NOMO-1 (cell line): ENCODE measurements around the gene IL17RB.

Source experiments
- DNase-seq, 2 experiments: peaks; one replicate each; lab custom pipeline; 2025; ENCODE audit not compliant: unreplicated experiment in 2 of 2; lab: John Stamatoyannopoulos, UW

IL17RB gene, protein sequence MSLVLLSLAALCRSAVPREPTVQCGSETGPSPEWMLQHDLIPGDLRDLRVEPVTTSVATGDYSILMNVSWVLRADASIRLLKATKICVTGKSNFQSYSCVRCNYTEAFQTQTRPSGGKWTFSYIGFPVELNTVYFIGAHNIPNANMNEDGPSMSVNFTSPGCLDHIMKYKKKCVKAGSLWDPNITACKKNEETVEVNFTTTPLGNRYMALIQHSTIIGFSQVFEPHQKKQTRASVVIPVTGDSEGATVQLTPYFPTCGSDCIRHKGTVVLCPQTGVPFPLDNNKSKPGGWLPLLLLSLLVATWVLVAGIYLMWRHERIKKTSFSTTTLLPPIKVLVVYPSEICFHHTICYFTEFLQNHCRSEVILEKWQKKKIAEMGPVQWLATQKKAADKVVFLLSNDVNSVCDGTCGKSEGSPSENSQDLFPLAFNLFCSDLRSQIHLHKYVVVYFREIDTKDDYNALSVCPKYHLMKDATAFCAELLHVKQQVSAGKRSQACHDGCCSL

DNA sequence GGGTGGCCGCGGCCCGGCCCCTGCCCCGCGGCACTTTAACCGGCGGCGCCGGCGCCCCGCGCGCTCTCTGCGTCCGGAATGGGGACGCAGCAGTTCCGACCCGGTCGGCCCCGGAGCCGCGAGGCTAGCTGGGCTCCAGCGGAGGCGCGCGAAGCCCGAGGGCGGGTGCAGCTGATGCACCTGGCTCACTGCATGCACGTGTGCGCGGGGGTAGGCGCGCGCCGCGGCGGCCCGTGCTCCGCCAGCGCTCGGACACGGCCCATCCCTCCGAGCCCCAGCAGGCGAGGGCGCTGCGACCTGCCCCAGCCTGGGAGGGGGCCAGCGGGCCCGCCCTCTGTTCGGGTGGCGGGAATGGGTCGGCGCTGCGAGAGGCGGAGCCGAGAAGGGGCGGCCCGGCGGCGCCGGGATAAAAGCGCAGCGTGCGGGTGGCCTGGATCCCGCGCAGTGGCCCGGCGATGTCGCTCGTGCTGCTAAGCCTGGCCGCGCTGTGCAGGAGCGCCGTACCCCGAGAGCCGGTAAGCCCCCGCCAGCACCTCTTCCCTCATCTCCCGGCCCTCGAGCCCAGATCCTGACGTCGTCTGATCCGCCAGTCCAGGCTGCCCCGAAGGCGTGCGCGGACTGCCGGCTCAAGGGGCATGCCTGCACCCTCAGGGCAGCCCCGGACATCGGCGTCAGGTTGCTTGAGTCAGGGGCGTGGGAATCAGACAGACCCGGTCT is at the start of gene IL17RB, which contains the start of gene CHDH:
Gene IL17RB (plus strand): TSS at position 435 of the 717 bp plus-strand sequence. CDS start 21 bp downstream, at position 456.
Gene CHDH (minus strand): TSS at position 286 of the 717 bp plus-strand sequence. CDS start 22,411 bp downstream, outside the sequence.
- DNase-seq = no peak

GRCh38 chr3:53798144-53798543 is 48.2 kb upstream of the IL17RB start:
- DNase-seq = no peak

GRCh38 chr3:53799338-53799865 is 47.0 kb upstream of the IL17RB start:
- no peak for DNase-seq

DNA sequence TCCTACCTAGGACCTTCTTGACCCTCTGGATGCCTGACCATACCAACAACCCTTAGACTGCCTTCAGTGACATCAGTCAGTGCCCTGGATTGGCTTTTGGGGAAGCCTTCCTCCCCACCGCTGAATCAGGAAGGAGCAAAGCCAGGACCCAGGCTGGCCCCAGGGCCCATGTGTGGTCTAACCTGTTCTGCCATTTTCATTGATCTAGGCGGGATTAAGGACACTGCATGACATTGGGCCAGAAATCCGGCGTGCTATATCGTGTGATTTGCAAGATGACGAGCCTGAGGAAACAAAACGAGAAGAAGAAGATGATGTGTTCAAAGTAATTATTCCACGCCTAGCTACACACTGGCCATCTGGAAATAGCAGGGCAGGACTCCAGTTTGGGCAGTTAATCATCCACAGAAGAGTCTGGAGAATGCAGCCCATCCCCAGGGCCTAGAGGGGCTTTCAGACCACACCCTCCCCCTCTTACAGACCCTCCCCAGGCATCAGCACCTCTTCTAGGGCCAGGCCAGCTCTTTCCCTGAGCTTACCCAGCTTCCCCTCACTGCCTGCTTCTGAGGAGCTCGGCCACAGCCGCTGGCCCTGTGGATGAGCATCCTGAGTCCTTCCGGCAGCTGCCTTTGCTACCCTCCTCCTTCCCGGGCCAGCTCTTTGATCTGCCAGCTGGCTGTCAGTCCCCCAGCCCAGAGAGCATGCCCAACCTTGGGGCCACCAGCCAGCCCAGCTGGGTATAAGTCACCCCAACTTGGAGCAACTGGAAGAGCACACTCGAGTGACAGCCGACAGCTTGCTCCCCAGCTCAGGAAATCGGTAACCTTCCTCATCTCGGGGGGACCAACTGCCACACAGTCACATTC is 46.1 kb upstream of the IL17RB start:
- DNase-seq = no peak

- DNase-seq = no peak
These were observed 45.0 kb upstream of the IL17RB start for GRCh38 chr3:53801319-53801718.

GRCh38 chr3:53802256-53802880 is 44.0 kb upstream of the IL17RB start:
- DNase-seq = no peak

- DNase-seq = no peak
These were observed 43.1 kb upstream of the IL17RB start for GRCh38 chr3:53803124-53803815.

DNA sequence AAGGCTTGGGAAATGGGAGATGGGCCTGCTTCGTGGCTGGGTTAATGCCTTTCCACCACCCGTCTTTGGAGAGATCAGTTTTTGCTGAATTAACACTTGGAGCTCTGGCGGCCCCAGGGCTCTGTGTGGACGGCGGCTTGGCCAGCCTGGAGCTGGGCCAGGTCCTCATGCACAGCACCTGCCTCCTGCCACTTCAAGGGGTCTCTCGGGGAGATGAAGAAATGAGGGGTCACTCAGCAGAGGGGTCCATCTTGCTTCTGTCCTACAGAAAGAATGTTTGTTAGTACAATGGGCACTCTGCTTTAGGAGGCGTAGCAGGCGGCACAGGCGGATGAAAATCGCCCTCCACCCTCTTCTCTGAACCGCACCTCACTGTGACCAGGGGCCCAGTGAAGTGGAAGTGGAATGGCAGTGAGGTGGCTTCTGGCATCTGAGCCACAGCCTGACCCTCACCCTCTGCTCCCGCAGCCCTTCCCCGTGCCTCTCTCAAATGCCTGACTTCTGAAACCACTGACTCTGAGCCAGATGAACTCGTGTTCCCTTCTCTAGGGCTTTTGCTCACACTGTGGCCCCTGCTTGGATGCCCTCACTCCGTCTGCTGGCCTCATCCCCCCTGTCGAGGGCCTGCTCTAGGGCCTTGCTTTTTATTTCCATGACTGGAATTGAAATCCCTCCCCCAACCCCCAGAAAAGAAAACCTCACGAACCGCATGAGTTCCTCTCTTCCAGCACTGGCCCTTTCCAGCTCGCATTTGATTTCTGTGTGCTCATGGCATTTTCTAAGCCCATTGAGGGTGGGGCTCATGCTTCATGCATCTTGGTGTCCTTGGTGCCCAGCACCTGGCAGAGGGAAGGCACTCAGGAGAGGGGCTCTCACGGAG is 42.3 kb upstream of the IL17RB start:
- no peak for DNase-seq

DNA sequence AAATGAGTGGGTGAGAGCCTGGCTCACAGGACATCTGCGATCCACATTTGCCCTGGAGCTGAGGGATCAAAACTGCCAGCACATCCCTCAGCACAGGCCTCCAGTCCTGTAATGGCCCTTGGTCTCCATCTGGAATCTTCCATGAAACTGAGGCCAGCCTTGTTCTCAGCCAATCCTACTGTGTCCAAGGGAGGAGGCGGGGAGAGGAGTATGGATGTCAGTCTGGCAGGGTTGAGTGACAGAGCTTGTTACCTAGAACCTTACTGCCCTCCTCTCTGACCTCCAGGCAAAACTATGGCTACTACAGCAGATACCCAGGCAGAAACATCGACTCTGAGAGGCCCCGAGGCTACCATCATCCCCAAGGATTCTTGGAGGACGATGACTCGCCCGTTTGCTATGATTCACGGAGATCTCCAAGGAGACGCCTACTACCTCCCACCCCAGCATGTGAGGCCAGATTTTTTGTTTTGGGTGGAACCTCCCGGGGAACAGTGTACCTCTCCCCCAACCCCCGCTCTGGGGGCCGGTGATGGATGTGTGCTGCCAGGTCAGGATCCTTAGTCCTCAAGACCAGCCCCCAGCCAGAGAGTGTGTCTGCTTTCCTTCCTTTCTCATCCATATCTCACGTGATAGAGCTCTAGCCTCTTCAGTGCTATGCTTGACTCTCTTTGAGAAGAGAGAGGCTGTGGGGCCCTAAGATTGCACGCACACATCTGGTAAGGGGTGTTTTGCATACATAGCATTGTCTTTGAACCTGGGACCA is 41.5 kb upstream of the IL17RB start:
- no peak for DNase-seq

- DNase-seq = no peak
These were observed 40.8 kb upstream of the IL17RB start for GRCh38 chr3:53805463-53806159.

DNA sequence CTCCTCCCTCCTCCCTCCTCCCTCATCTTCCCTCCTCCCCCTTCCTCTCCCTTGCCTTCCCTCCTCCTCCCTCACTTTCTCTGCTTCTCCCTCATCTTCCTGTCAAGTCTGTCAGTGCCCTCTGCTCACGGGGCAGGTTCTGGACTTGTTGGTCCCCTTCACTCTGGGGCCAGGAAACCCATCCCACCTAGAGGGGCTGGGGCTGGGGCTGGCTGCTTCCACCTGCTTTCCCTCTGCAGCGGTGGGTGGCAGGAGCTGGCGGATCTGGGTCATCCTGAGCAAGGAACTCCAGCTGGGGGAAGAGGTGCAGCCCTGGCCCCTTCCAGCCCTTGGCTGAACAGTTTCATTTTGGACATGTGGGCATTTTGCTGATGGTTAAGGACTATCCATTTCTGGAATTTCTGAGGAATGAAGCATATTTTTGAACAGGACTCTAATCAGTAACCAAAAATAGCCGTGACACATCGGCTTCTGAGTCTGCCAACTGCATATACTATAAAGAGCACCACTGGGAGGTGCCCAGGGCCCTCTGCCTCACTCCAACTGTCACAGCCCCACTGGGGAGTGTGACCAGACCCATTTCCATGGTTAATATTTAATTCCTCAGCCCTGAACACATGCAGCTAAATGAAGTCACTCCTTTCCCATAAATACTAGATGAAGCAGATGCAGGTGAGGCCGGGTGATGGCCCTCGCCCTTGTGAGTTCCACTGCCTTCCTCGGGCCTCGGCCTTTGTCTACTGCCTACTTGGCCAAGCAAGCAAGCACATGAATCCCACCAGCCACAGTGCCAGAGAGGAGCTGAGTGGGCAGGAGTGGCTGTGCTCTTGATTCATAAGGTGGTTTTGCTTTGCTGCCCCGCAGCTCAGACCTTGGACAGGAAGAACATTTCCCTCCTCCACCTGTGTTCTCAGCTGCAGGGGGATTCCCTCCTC is 39.9 kb upstream of the IL17RB start:
- DNase-seq = no peak

DNA sequence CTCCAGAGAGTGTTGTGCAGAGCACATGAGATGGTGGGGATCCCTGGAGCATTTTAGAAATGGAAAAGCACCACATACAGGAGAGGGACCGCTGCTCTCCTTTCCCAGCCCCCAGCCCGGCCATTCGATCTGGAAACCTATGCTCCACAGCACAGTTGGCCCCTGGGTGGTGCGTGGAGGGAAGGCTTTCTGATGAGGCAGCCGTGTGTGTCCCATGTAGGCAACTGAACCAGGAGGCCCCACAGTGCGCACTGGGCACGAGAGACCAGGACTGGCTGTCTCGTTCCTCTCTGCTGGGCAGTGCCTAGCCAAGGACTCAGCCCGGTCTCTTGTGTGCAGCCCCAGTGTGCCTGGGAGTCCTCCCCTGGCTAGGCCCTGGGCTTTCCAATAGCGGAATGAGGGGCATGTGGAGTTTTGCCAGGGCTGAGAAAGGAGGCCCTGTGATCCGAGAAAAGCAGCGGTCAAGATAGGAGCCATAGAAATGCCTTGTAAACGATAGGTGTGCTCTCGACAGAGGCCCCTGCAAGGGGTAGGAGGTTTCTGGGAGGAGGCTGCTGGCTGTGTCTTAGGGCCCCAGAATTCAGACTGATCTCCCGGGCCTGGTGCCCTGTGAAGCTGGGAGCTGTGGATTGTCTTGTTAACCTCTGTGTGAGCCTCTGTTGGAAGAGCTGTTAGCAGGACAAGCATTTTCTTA is 39.1 kb upstream of the IL17RB start:
- DNase-seq = no peak

DNA sequence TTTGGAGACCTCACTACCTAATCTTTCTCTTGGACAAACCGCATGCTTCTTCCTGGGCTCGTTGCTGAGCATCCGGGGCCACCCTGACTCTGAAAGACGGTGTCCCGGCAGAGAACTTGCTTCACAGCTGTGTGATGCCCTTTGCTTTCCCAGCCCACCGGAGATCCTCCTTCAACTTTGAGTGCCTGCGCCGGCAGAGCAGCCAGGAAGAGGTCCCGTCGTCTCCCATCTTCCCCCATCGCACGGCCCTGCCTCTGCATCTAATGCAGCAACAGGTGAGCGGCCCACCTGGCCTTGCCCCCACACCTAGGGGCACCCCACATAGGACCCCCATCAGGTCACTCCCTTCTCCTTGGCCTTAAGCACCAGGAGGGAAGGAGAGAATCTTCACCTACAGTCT is 37.9 kb upstream of the IL17RB start:
- DNase-seq = no peak

- DNase-seq = no peak
These were observed 37.1 kb upstream of the IL17RB start for GRCh38 chr3:53809267-53809666.

- no peak for DNase-seq
These were observed 36.5 kb upstream of the IL17RB start for GRCh38 chr3:53809764-53810400.
